BLaER1 (cell line): ENCODE data around the gene CENPX.

Source experiments
- H3K27ac ChIP-seq: shearing (Covaris generic); formaldehyde crosslinking; 2 replicates; pipeline ENCODE4 v1.8.1; 2022
- H3K27me3 ChIP-seq: shearing (Covaris generic); formaldehyde crosslinking; 2 replicates; pipeline ENCODE4 v1.8.1; 2022
- H3K36me3 ChIP-seq: shearing (Covaris generic); formaldehyde crosslinking; 2 replicates; pipeline ENCODE4 v1.8.1; 2022
- H3K4me1 ChIP-seq: shearing (Covaris generic); formaldehyde crosslinking; 2 replicates; pipeline ENCODE4 v1.8.1; 2022
- H3K4me2 ChIP-seq: shearing (Covaris generic); formaldehyde crosslinking; 2 replicates; pipeline ENCODE4 v1.8.1; 2022
- H3K4me3 ChIP-seq: shearing (Covaris generic); formaldehyde crosslinking; 2 replicates; pipeline ENCODE4 v1.8.1; 2022
- H3K9ac ChIP-seq: shearing (Covaris generic); formaldehyde crosslinking; 2 replicates; pipeline ENCODE4 v1.8.1; 2022
- H3K9me3 ChIP-seq: shearing (Covaris generic); formaldehyde crosslinking; 2 replicates; pipeline ENCODE4 v1.8.1; 2022
- H4K20me1 ChIP-seq: shearing (Covaris generic); formaldehyde crosslinking; 2 replicates; pipeline ENCODE4 v1.8.1; 2022
- Cebpa-rat ChIP-seq: shearing (Covaris generic); IDR thresholded peaks from 2 replicates; pipeline ENCODE4 v1.8.1; 2022

The CENPX gene

GRCh38 chr17:82033359-82034085 is 10.8 kb upstream of the CENPX start:
- Histone ChIP-seq H3K27ac (no peak overlapping the region), H3K4me2 (peak overlapping the region; percentile 99; the same call in 1 of the 2 replicates), H3K4me3 (no peak overlapping the region), H3K9ac (no peak overlapping the region), H4K20me1 (peaks cover 48% of the 10 kb centered on the region), H3K36me3 (peaks cover 16% of the 10 kb centered on the region; the same call in 1 of the 2 replicates), H3K4me1 (peaks cover 63% of the 10 kb centered on the region), H3K9me3 (no peaks in the 10 kb centered on the region), H3K27me3 (peaks cover 17% of the 10 kb centered on the region; the same call in 1 of the 2 replicates)
- no peak for TF ChIP-seq Cebpa-rat

DNA sequence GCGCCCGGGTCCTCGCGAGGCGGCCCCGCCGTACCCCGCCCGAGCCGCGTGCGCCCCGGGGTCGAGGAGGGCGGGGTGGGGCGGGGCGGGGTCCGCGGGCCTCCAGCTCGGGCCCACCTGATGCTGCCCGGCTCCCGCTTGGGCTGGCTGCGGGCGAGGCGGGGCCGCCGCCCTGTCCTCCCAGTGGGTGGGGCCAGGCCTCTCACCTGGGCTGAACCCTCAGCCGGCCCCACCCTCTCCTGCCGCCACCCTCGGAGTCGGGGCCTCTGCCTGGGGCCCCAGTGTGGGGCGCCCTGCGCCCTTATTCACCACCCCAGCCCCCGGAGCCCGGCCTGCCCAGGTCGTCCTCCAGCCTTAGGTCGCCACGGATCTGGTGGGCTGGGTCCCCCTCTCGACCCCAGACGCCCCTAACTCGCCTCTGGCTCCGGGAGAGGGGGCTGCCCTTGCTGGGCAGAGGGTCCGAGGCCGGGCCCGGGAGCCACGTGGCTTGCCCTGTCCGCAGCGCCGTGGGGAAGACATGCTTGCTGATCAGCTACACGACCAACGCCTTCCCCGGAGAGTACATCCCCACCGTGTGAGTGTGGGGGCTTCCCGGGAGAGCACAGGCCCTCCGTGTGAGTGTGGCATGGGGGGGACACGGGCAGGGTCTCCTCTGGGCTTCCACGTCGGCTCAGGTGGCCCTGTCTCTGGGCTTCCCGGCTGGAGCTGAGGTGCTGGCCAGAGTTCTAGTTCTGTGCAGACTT is 9.4 kb upstream of the CENPX start:
- Histone ChIP-seq H3K27me3 (peaks cover 17% of the 10 kb centered on the region; the same call in 1 of the 2 replicates), H3K36me3 (peaks cover 26% of the 10 kb centered on the region), H3K4me3 (peak overlapping the region; percentile 74), H3K4me1 (peaks cover 57% of the 10 kb centered on the region), H3K9me3 (no peaks in the 10 kb centered on the region), H3K4me2 (peak overlapping the region; percentile 99), H3K27ac (peak overlapping the region; percentile 58), H3K9ac (peak overlapping the region; percentile 79), H4K20me1 (peaks cover 48% of the 10 kb centered on the region)
- TF ChIP-seq Cebpa-rat = no peak

GRCh38 chr17:82031303-82031884 is 8.7 kb upstream of the CENPX start, which contains the start of gene RAC3:
RAC3 (plus strand) TSS chr17:82031678; CDS start chr17:82031762, 84 bp downstream.
- Histone ChIP-seq H3K4me2 (peak within 1 kb of the TSS; percentile 99), H3K27me3 (peaks cover 17% of the 10 kb centered on the region; the same call in 1 of the 2 replicates), H4K20me1 (peaks cover 41% of the 10 kb centered on the region), H3K36me3 (peaks cover 32% of the 10 kb centered on the region), H3K4me1 (peaks cover 52% of the 10 kb centered on the region), H3K4me3 (peak within 1 kb of the TSS; percentile 74), H3K9ac (peak within 1 kb of the TSS; percentile 79), H3K9me3 (no peaks in the 10 kb centered on the region), H3K27ac (peak within 1 kb of the TSS; percentile 60)
- TF ChIP-seq Cebpa-rat = no peak

DNA sequence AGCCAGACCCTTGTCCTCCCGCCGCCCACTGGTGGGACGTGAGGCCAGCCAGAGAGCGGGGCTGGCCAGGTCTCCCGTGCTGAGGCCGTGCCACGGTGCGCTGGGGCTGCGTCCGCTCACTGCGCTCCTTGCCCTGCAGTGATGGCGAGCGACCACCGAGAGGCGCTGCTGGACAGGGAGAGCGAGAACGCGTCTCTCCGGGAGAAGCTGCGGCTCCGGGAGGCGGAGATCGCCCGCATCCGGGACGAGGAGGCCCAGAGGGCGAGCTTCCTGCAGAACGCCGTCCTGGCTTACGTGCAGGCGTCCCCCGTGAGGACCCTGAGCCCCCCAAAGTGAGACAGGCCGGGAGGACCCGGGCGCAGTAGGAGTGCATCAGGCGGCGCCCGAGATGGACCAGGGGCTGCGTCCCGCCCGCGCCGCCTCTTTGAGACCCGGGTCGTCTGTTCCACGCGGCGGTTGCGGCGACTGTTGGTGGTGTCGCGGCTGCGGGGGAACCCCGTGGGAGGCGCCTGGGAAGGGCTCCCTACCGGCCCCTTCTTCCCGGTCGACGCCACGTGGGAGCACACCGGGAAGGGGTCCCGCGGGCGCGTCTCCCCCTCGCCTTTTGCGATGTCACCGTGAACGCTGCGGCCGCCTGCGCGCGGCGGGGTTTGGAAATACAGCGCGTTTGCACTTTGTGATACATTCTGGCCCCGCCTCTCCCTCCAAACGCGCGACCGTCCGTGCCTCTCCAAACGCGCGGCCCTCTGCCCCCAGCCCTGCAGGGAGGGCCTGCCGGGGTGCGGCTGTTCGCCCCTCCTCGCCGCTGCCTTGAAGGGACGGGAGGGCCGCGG is 8.0 kb upstream of the CENPX start:
- H3K9me3 ChIP-seq = no peaks in the 10 kb centered on the region
- H3K27ac ChIP-seq = peak overlapping the region; percentile 60; the same call in 1 of the 2 replicates
- peaks cover 39% of the 10 kb centered on the region for H3K36me3 ChIP-seq
- H4K20me1 ChIP-seq = peaks cover 34% of the 10 kb centered on the region
- peaks cover 17% of the 10 kb centered on the region; the same call in 1 of the 2 replicates for H3K27me3 ChIP-seq
- no peak for TF ChIP-seq Cebpa-rat
- peak overlapping the region; percentile 74 for H3K4me3 ChIP-seq
- peaks cover 45% of the 10 kb centered on the region for H3K4me1 ChIP-seq
- peak overlapping the region; percentile 94 for H3K4me2 ChIP-seq
- peak overlapping the region; percentile 63 for H3K9ac ChIP-seq

DNA sequence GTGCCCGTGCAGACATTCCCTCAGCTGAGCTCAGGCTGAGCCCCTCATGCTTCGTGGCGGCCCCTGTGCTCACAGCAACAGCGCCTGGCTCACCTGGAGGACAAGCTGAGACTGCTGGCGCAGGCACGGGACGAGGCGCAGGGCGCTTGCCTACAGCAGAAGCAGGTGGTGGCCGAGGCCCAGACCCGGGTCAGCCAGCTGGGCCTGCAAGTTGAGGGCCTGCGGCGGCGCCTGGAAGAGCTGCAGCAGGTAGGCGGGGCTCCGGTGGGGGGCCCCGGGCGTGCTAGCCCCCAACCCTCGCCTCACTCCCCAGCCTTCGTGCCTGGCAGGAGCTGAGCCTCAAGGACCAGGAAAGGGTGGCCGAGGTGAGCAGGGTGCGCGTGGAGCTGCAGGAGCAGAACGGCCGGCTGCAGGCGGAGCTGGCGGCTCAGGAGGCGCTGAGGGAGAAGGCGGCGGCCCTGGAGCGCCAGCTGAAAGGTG is 7.4 kb upstream of the CENPX start:
- peaks cover 46% of the 10 kb centered on the region for H3K36me3 ChIP-seq
- peak overlapping the region; percentile 94 for H3K4me2 ChIP-seq
- H3K4me3 ChIP-seq = peak overlapping the region; percentile 74
- peaks cover 42% of the 10 kb centered on the region for H3K4me1 ChIP-seq
- peaks cover 17% of the 10 kb centered on the region; the same call in 1 of the 2 replicates for H3K27me3 ChIP-seq
- no peak overlapping the region for H3K27ac ChIP-seq
- H4K20me1 ChIP-seq = peaks cover 28% of the 10 kb centered on the region
- TF ChIP-seq Cebpa-rat = no peak
- no peaks in the 10 kb centered on the region for H3K9me3 ChIP-seq
- H3K9ac ChIP-seq = 0 out of 2 replicates have a peak overlapping the region, but pooled peaks have one; percentile 23

GRCh38 chr17:82029391-82029790 is 6.7 kb upstream of the CENPX start:
- Histone ChIP-seq H4K20me1 (peaks cover 25% of the 10 kb centered on the region), H3K4me3 (no peak overlapping the region), H3K4me1 (peaks cover 44% of the 10 kb centered on the region), H3K27me3 (peaks cover 17% of the 10 kb centered on the region; the same call in 1 of the 2 replicates), H3K27ac (no peak overlapping the region), H3K9me3 (no peaks in the 10 kb centered on the region), H3K4me2 (peak overlapping the region; percentile 94), H3K36me3 (peaks cover 46% of the 10 kb centered on the region), H3K9ac (no peak overlapping the region)
- TF ChIP-seq Cebpa-rat = no peak

DNA sequence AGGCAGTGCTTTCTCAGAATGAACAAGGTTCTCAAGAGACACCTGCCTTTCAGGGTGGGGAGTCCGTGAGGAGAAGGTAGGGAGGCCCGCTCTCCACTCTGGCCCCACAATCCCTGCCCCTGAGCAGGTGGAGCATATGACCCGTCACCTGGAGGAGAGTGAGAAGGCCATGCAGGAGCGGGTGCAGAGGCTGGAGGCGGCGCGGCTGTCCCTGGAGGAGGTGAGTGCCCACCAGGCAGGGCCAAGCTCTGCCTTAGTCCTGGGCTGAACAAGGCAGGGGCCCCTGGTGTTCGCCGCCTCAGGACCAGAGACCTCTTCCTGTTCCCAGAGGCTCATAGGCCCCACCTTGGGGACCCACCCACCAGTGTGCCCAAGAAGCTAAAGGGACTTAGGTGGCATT is 6.3 kb upstream of the CENPX start:
- Histone ChIP-seq H3K27ac (no peak overlapping the region), H3K36me3 (peaks cover 46% of the 10 kb centered on the region), H3K4me1 (peaks cover 45% of the 10 kb centered on the region), H3K27me3 (peaks cover 17% of the 10 kb centered on the region; the same call in 1 of the 2 replicates), H3K4me3 (no peak overlapping the region), H3K9me3 (no peaks in the 10 kb centered on the region), H3K4me2 (no peak overlapping the region), H4K20me1 (peaks cover 25% of the 10 kb centered on the region), H3K9ac (no peak overlapping the region)
- no peak for TF ChIP-seq Cebpa-rat

GRCh38 chr17:82028246-82028645 is 5.6 kb upstream of the CENPX start:
- no peak overlapping the region for H3K27ac ChIP-seq
- H3K36me3 ChIP-seq = peaks cover 43% of the 10 kb centered on the region
- no peak overlapping the region for H3K4me2 ChIP-seq
- no peak overlapping the region for H3K4me3 ChIP-seq
- TF ChIP-seq Cebpa-rat = no peak
- no peak overlapping the region for H3K9ac ChIP-seq
- peaks cover 46% of the 10 kb centered on the region for H3K4me1 ChIP-seq
- H4K20me1 ChIP-seq = peaks cover 21% of the 10 kb centered on the region
- H3K9me3 ChIP-seq = no peaks in the 10 kb centered on the region
- peaks cover 14% of the 10 kb centered on the region; the same call in 1 of the 2 replicates for H3K27me3 ChIP-seq
